Activated naive CD4-positive, alpha-beta T cell treated with anti-CD3 and anti-CD28 coated beads, Interleukin-2, amount 10 ng/mL, durations not matched to agents 7 days and 5 days (primary cell): Measurements from ENCODE around the gene OPCML.

Experiments
- CTCF ChIA-PET: fragments of 350-600 bp; sonication (Branson Sonifier 250); formaldehyde crosslinking; loops from one replicate; lab custom pipeline; 2021; ENCODE audit warnings: antibody characterized with exemption; lab: Charles Lee
- DNase-seq: peaks from one replicate; pipeline ENCODE4 v3.0.0-alpha.2; 2020
- H3K27ac Mint-ChIP-seq: one replicate; pipeline ENCODE4 v1.8.0; 2021; ENCODE audit warnings: mild to moderate bottlenecking, moderate library complexity, mixed read lengths
- H3K27me3 Mint-ChIP-seq: one replicate; pipeline ENCODE4 v1.8.0; 2021; ENCODE audit warnings: mild to moderate bottlenecking, mixed read lengths
- H3K36me3 Mint-ChIP-seq: one replicate; pipeline ENCODE4 v1.8.0; 2021; ENCODE audit warnings: mixed read lengths
- H3K4me1 Mint-ChIP-seq: one replicate; pipeline ENCODE4 v1.8.0; 2021; ENCODE audit warnings: mixed read lengths
- H3K4me3 Mint-ChIP-seq: one replicate; pipeline ENCODE4 v1.8.0; 2021; ENCODE audit warnings: mild to moderate bottlenecking, moderate library complexity, mixed read lengths
- H3K9me3 Mint-ChIP-seq: one replicate; pipeline ENCODE4 v1.8.0; 2021; ENCODE audit warnings: mixed read lengths

Gene OPCML

GRCh38 chr11:132438418-132438817 lies 1093.9 kb downstream of the OPCML start:
- peaks cover 13% of the 10 kb centered on the region for H3K9me3 Mint-ChIP-seq
- no peaks in the 10 kb centered on the region for H3K4me1 Mint-ChIP-seq

DNA sequence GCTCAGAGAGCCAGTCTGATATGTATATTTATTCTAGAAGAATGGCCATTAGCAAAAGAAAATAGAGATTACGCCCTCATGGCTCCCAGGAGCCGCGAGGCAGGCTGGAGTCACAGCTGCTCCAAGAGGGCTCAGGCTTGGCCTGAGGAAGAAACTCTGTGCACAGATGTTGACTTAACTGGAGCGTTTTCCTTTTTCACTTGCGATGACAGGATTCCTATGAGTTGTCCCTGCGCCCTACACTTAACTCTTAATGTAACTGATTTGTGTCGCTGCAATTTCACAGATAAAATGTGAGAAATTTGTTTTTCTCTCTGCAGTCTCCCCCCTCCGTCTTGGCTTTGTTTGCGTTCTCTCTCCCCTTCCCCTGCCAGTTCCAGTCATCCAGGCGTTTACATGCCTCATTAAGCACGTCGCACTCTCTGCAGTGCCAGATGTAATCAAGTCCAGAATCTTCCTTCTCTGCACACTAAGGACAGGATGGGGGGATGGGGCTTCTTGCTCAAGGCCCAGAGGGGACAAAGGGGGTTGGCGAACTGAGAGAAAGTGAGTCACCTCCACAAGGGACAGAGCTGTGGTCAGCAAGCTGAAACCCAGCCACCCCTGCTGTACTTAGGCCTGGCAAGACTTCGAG lies 1101.8 kb downstream of the OPCML start:
- H3K4me3 Mint-ChIP-seq = no peak overlapping the region
- peaks cover 8% of the 10 kb centered on the region for H3K9me3 Mint-ChIP-seq
- no peaks in the 10 kb centered on the region for H3K4me1 Mint-ChIP-seq

More at GRCh38 chr11:132438418-132438817, 1093.9 kb downstream of the OPCML start:
- no peak overlapping the region for H3K27ac Mint-ChIP-seq
- DNase-seq = no peak
- CTCF ChIA-PET = no interaction called here
- no peak overlapping the region for H3K4me3 Mint-ChIP-seq
- no peaks in the 10 kb centered on the region for H3K27me3 Mint-ChIP-seq
- no peaks in the 10 kb centered on the region for H3K36me3 Mint-ChIP-seq

GRCh38 chr11:132429685-132430084 lies 1102.6 kb downstream of the OPCML start:
- no peaks in the 10 kb centered on the region for H3K4me1 Mint-ChIP-seq
- H3K27me3 Mint-ChIP-seq = no peaks in the 10 kb centered on the region
- CTCF ChIA-PET = no interaction called here
- H3K9me3 Mint-ChIP-seq = peaks cover 10% of the 10 kb centered on the region
- no peak overlapping the region for H3K27ac Mint-ChIP-seq
- H3K36me3 Mint-ChIP-seq = no peaks in the 10 kb centered on the region
- H3K4me3 Mint-ChIP-seq = no peak overlapping the region
- no peak for DNase-seq

More for the DNA sequence above, 1101.8 kb downstream of the OPCML start:
- no peak for DNase-seq
- CTCF ChIA-PET = no interaction called here
- Mint-ChIP-seq H3K27ac (no peak overlapping the region), H3K27me3 (no peaks in the 10 kb centered on the region), H3K36me3 (no peaks in the 10 kb centered on the region)

DNA sequence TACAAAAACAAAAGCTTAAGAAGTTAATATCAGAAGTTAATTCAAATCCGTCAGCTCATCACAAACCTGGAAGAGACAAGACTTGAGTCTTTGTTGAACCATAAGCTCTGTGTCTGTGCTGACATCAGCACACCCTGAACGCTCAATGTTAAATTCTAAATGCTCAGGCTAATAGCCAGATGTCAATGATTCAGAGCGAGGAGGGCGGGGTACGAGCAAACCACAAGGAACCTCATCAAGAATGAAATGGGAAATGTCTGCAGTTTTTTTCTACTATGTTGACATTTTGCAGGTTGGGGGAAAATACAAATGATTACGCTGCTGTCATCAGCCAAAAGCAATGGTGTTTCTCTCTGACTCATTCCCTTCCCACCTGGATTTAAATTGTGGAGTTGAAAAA lies 1104.7 kb downstream of the OPCML start:
- CTCF ChIA-PET = no interaction called here
- no peaks in the 10 kb centered on the region for H3K36me3 Mint-ChIP-seq
- no peak for DNase-seq
- no peak overlapping the region for H3K27ac Mint-ChIP-seq
- H3K4me1 Mint-ChIP-seq = no peaks in the 10 kb centered on the region
- no peaks in the 10 kb centered on the region for H3K27me3 Mint-ChIP-seq
- H3K4me3 Mint-ChIP-seq = no peak overlapping the region
- H3K9me3 Mint-ChIP-seq = peaks cover 12% of the 10 kb centered on the region

- Mint-ChIP-seq H3K36me3 (no peaks in the 10 kb centered on the region), H3K4me1 (no peaks in the 10 kb centered on the region), H3K27ac (no peak overlapping the region), H3K9me3 (peaks cover 7% of the 10 kb centered on the region), H3K27me3 (no peaks in the 10 kb centered on the region), H3K4me3 (no peak overlapping the region)
- DNase-seq = no peak
- CTCF ChIA-PET = no interaction called here
These were observed 1107.9 kb downstream of the OPCML start for GRCh38 chr11:132424433-132424832.

DNA sequence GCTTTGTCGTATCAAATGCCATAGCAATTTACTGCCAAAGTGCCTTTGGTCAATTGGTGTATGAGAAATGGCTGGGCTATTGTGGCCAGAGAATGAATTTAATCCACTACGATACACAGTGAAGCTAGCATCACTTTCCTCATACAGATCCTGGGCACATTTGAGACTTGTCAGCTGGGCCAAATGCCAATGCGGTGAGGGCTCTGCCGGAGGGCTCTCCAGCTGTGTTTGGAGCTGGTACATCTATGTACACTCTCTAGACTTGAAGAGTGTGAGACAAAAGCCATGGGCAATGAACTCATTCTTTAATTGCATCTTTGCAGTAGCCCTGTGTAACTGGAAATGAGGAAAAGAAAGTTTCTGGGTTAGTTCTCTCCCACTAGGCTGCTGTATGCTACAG lies 1109.0 kb downstream of the OPCML start:
- Mint-ChIP-seq H3K27me3 (no peaks in the 10 kb centered on the region), H3K36me3 (no peaks in the 10 kb centered on the region), H3K27ac (no peak overlapping the region), H3K9me3 (peaks cover 4% of the 10 kb centered on the region), H3K4me3 (no peak overlapping the region), H3K4me1 (no peaks in the 10 kb centered on the region)
- CTCF ChIA-PET = no interaction called here
- DNase-seq = no peak

- Mint-ChIP-seq H3K4me3 (no peak overlapping the region), H3K9me3 (peaks cover 4% of the 10 kb centered on the region), H3K27me3 (no peaks in the 10 kb centered on the region), H3K27ac (no peak overlapping the region), H3K36me3 (no peaks in the 10 kb centered on the region), H3K4me1 (no peaks in the 10 kb centered on the region)
- DNase-seq = no peak
- CTCF ChIA-PET = no interaction called here
These were observed 1109.6 kb downstream of the OPCML start for GRCh38 chr11:132422722-132423121.

- CTCF ChIA-PET = no interaction called here
These were observed 1110.7 kb downstream of the OPCML start for GRCh38 chr11:132421555-132421954.

GRCh38 chr11:132414451-132414850 lies 1117.8 kb downstream of the OPCML start:
- Mint-ChIP-seq H3K4me3 (no peak overlapping the region), H3K9me3 (peaks cover 1% of the 10 kb centered on the region), H3K36me3 (no peaks in the 10 kb centered on the region), H3K27me3 (no peaks in the 10 kb centered on the region), H3K4me1 (no peaks in the 10 kb centered on the region), H3K27ac (no peak overlapping the region)
- CTCF ChIA-PET = no interaction called here
- no peak for DNase-seq

More at GRCh38 chr11:132421555-132421954, 1110.7 kb downstream of the OPCML start:
- DNase-seq = no peak
- Mint-ChIP-seq H3K27me3 (no peaks in the 10 kb centered on the region), H3K36me3 (no peaks in the 10 kb centered on the region), H3K4me1 (no peaks in the 10 kb centered on the region), H3K9me3 (peaks cover 4% of the 10 kb centered on the region), H3K27ac (no peak overlapping the region), H3K4me3 (no peak overlapping the region)

DNA sequence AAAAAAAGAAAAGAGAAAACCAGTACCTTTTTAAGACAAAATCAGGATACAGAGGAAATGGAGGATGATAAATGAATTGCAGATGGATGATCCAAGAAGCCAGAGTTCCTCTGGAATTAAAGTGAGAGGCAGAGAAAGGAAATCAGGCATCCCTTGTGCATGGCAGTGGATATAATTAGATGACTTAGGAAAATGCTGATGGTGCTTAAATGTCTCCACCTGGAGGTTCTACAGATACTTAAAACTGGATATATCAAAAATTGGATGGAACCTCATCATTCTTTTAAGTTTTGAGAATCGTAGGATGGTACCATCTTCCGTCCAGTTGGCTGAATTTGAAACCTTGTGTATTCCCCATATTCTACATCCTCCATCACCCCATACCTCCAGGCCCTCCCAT lies 1121.9 kb downstream of the OPCML start:
- no peak for DNase-seq
- no peak overlapping the region for H3K4me3 Mint-ChIP-seq
- H3K9me3 Mint-ChIP-seq = peaks cover 1% of the 10 kb centered on the region
- CTCF ChIA-PET = no interaction called here
- no peak overlapping the region for H3K27ac Mint-ChIP-seq
- no peaks in the 10 kb centered on the region for H3K4me1 Mint-ChIP-seq
- no peaks in the 10 kb centered on the region for H3K27me3 Mint-ChIP-seq
- H3K36me3 Mint-ChIP-seq = no peaks in the 10 kb centered on the region

DNA sequence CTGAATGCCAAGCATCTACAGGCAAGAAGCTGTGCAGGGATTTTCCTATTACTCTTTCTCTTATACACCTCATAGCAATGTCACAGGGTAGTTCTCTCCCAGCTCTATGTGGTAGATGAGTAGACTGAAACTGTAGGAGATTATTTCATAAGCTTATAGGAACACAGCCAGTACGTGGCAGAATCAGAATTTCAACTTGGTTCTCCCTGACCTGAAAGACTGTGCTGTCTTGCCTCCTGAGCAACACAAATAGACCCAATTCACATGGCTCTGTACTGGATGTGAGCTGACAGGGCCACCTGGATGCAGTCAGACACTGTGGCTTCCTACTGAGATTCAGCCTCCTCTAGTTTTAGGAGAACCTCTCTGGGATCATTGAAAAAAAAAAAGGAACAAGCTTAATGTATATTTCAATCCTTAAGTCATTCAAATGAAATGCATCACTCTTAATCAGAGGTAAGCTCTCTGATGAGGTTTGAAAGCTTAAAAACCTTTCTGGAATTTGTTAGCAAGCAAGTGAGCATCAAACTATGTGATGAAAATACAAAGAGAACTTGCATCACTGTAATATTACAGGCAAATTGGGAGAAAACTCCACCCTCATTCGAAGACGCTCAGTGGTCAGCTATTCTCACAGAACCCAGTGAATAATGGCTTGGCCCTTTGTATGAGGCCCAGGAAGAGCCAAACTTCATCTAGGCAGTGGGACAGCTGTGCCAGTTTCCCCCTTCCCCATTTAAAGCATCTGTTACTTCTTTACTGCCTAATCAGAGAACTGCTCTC lies 1122.5 kb downstream of the OPCML start:
- CTCF ChIA-PET = no interaction called here
- peaks cover 1% of the 10 kb centered on the region for H3K9me3 Mint-ChIP-seq
- no peak for DNase-seq
- H3K27ac Mint-ChIP-seq = no peak overlapping the region
- H3K4me3 Mint-ChIP-seq = no peak overlapping the region
- no peaks in the 10 kb centered on the region for H3K27me3 Mint-ChIP-seq
- no peaks in the 10 kb centered on the region for H3K4me1 Mint-ChIP-seq
- H3K36me3 Mint-ChIP-seq = no peaks in the 10 kb centered on the region

DNA sequence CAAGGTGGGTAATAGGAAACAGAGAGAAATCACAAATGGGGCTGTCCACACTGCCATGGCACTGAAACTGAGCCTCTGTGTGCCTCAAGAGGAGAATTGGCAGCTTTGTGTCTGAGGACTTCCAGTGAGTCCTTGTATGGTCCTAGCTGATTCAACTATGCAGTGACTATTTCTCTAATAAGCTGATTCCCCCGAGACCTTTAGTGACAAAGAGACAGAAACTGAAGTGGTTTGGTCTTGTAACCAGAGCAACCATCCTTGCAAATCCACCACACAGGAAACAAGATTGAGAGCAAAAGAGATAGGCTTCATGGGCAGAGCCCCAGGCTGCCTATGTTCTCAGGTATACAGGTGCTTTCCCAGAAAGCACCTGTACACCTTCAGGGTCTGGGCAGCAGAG lies 1123.4 kb downstream of the OPCML start:
- Mint-ChIP-seq H3K36me3 (no peaks in the 10 kb centered on the region), H3K9me3 (peaks cover 1% of the 10 kb centered on the region), H3K27ac (no peak overlapping the region), H3K4me1 (no peaks in the 10 kb centered on the region), H3K4me3 (no peak overlapping the region), H3K27me3 (no peaks in the 10 kb centered on the region)
- no peak for DNase-seq
- CTCF ChIA-PET = no interaction called here

GRCh38 chr11:132405728-132406127 lies 1126.6 kb downstream of the OPCML start:
- H3K27me3 Mint-ChIP-seq = no peaks in the 10 kb centered on the region
- CTCF ChIA-PET = no interaction called here

DNA sequence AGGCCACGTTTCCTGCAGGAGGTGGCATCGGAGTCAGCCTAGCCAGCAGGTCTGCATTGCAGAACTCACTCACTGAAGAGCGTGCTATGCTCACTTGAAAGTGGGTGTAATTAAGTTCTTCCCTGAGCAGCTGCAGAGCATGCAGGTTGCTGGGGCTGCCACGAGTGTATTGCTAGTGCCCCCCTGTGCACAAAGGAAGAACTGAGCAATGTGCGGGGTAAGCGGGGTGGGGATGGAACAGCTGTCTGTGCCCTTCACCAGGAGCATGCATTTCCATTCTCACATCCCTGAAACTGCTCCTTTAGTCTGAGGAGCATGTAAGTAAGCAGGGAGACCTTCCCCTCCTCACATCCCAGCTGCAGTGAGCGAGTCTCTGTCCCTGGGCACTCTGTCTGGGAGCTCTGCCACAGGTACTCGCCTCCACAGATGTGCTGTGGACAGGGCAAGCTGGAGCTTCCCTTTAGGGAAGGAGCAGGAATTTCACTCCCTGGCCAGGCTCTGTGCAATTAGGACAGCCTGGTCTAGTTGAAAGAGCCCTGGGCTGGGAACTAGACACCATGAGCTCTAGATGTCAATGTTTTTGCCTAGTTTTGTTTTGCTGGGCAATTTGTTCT lies 1130.1 kb downstream of the OPCML start:
- CTCF ChIA-PET = no interaction called here
- H3K4me1 Mint-ChIP-seq = no peaks in the 10 kb centered on the region
- H3K27me3 Mint-ChIP-seq = no peaks in the 10 kb centered on the region

More at GRCh38 chr11:132405728-132406127, 1126.6 kb downstream of the OPCML start:
- Mint-ChIP-seq H3K36me3 (no peaks in the 10 kb centered on the region), H3K27ac (no peak overlapping the region), H3K4me3 (no peak overlapping the region), H3K9me3 (no peaks in the 10 kb centered on the region), H3K4me1 (no peaks in the 10 kb centered on the region)
- DNase-seq = no peak

GRCh38 chr11:132396318-132396717 lies 1136.0 kb downstream of the OPCML start:
- Mint-ChIP-seq H3K27ac (no peak overlapping the region), H3K36me3 (no peaks in the 10 kb centered on the region), H3K4me1 (no peaks in the 10 kb centered on the region), H3K27me3 (no peaks in the 10 kb centered on the region), H3K9me3 (peaks cover 8% of the 10 kb centered on the region), H3K4me3 (no peak overlapping the region)
- DNase-seq = no peak
- CTCF ChIA-PET = no interaction called here

More for the DNA sequence above, 1130.1 kb downstream of the OPCML start:
- H3K27ac Mint-ChIP-seq = no peak overlapping the region
- DNase-seq = no peak
- H3K9me3 Mint-ChIP-seq = no peaks in the 10 kb centered on the region
- no peak overlapping the region for H3K4me3 Mint-ChIP-seq
- H3K36me3 Mint-ChIP-seq = no peaks in the 10 kb centered on the region
